ENCODE data around the gene PGR.

GRCh38 chr11:101008961-101009689, 120.5 kb downstream of the PGR start:
- TF ChIP-seq CTCF (IDR thresholded peaks at IDR 0.05; ENCODE audit: low read depth, low read length): no peak
- TF ChIP-seq EZH2phosphoT487 (IDR thresholded peaks at IDR 0.05; ENCODE audit: low read depth): no peak

Data from OCI-LY3 (cell line).